DMS153 (cell line): Measurements from ENCODE around the gene PHLPP2.
"Not testable (repeated sequence)": the region's sequence is repeated elsewhere in the genome, so short reads cannot be mapped to it uniquely, and the experiment has no call there.

ENCODE experiments used
- DNase-seq: peaks from one replicate; lab custom pipeline; 2025; lab: John Stamatoyannopoulos, UW

PHLPP2 gene

GRCh38 chr16:71712501-71712900 lies 12.0 kb downstream of the PHLPP2 start:
- no peak for DNase-seq

GRCh38 chr16:71711789-71712188 lies 12.7 kb downstream of the PHLPP2 start:
- no peak for DNase-seq

DNA sequence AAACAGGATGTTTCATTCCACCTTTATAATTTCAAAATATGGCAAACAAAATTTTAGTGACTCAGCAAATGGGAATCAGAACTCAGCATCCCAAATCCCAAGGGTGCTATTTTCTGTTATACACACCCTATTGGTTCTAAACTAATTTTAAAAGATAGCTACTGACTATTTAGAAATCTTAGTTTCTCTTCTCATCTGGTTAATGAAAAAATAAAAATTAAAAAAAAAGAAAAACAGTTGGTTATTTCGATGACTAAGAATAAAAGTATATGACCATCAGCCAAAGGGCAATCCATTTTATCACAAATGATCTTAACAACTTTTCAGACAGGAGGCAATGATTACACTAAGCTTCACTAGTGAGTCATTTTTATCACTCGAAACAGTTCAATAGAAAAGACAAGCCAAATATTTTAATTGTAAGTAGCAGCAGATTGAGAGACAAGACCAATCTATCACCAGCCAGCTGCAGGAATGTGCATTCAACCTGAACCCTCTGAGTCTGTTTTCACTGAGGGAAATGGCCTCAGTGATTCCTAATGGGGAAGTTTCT lies 15.2 kb downstream of the PHLPP2 start:
- no peak for DNase-seq

GRCh38 chr16:71708696-71709095 lies 15.8 kb downstream of the PHLPP2 start:
- DNase-seq: no peak

GRCh38 chr16:71707199-71707598 lies 17.3 kb downstream of the PHLPP2 start:
- no peak for DNase-seq

DNA sequence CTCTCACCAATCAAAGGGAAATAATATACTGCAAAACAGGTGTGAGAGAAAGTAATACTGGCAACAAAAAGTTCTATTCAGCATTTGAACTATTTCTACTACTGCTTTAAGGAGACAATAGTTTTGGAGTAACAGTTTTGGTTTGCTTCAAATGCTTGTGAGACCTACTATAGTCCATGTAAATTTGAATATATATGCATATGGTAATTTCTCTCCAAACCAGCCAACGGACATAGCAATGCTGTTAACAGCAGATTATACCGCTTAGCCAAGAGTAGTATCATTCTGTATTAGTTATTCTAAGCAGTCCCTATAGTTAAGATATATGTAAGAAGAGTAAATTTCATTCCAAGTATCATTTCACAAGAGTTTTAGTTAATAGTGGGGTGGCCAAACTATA lies 18.5 kb downstream of the PHLPP2 start:
- DNase-seq: no peak

GRCh38 chr16:71703333-71703732 lies 21.2 kb downstream of the PHLPP2 start:
- DNase-seq: no peak

DNA sequence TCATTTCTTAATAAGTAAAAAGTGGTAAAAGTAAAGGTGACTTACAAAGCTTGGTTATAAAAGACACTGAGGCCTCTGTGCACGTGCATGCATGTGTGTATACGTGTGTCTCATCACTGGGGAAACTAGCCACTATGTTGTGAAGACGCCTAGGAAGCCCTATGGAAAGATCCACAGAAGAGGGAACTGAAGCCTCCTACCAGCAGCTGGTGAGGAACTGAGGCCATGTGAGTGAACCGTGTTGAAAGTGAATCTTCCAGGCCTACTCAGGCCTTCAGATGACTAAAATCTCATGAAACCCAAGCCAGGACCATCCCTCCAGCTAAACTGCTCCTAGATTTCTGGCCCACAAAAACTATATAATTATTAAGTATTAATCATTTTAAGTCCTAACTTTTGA lies 23.7 kb downstream of the PHLPP2 start:
- no peak for DNase-seq

- DNase-seq: no peak
Measured at GRCh38 chr16:71698491-71698890, 26.0 kb downstream of the PHLPP2 start.

- no peak for DNase-seq
Measured at GRCh38 chr16:71693164-71693563, 31.3 kb downstream of the PHLPP2 start.

- DNase-seq: no peak
Measured at GRCh38 chr16:71689901-71690300, 34.6 kb downstream of the PHLPP2 start.

- no peak for DNase-seq
Measured at GRCh38 chr16:71687861-71688260, 36.6 kb downstream of the PHLPP2 start.

DNA sequence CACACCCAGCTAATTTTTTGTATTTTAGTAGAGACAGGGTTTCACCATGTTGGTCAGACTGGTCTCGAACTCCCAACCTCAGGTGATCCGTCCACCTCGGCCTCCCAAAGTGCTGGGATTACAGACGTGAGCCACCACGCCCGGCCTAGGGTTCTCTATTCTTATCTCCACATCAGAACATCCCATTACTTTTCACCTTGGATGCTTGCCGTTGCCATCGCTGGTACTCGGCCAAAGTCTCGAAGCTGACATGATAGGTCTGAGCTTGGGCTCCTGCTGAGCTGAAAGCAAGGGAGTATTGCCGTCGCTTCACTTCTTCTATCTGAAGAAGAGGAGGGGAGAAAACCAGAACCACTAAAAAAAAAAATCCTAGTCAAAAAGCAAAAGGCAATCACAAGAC lies 40.2 kb downstream of the PHLPP2 start:
- DNase-seq: not testable (repeated sequence)

GRCh38 chr16:71681360-71681759 lies 43.1 kb downstream of the PHLPP2 start:
- DNase-seq: no peak

DNA sequence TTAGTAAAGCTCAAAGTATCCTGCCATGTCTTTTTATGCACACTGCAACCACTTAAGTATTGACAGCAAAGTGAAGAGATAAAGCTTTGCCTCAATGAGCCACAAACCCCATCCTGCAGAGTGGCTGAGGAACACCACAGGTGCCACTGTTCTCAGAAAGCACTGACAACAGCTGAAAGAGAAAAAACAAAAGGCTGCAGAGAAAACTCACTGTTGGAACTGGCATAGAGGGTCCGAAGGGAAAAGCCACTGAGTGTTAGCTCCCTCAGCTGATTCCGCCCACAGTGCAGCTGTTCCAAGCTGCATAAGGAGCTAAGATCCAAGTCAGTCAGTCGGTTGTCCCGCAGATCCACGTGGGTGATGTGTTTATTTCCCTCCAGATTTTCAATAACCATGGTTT lies 48.3 kb downstream of the PHLPP2 start:
- no peak for DNase-seq

DNA sequence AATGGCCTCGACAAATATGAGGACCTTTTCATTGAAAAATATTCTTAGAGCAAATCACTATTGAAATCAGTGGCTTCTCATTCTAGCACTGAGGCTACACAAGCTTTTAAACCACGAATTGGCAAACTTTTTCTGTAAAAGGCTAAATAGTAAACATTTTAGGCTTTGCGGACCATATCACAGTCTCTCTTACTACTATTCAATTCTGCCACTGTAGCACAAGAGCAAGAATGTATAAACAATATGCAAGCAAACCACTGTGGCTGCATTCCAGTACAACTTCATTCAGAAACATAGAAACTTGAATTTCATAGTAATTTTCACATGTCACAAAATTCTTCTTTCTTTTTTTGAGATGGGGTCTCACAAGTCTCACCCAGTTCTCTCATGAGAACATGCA lies 49.1 kb downstream of the PHLPP2 start:
- no peak for DNase-seq

DNA sequence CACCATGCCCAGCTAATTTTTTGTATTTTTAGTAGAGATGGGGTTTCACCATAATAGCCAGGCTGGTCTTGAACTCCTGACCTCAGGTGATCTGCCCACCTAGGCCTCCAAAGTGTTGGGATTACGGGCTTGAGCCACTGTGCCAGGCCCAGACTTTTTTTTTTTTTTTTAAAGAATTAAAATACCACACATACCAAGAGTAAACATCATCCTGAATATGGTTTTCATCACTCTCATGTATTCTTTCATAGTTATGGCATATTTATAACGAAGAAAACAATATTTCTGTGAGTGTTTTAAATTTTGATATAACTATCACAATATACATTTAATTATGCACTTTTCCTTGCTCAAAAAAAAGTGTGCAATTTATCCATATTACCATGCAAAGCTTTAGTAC lies 50.3 kb downstream of the PHLPP2 start:
- DNase-seq: no peak

DNA sequence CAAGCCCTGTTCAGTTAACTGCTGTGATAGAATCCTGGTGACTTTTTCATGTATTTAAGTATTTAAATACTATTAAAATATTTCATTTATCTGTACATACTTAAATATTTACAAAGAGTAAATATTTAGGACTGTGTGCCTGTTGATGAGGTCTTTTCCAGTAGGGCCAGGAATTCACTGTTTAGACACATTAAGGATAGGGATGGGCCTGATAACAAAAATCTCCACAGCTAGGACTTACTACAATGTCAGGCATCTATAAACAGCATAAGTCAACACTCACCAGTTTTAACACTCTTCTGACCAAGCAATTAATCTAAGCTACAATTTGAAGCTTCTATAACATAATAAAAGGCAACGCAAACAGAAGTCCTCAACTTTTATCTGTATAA lies 50.9 kb downstream of the PHLPP2 start:
- no peak for DNase-seq

GRCh38 chr16:71672803-71673581 lies 51.5 kb downstream of the PHLPP2 start:
- DNase-seq: no peak

DNA sequence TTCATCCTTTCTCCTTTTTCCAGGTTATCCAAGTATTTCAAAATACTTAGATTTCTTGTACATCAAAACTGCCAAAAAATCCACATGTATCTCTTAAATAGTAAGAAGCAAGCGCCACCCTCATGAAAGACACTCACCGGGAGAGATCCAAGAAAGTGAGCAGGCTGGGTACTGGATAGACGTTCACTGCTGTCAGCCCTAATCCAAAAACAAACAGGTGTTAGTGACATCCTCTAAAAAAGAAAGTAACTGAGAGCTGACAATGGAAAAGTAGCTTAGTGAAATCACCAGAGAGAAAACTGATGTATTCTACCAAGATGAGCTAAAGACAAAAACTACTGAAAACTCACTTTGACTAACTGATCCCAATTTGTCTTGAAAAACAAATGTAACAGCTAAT lies 52.4 kb downstream of the PHLPP2 start:
- no peak for DNase-seq

DNA sequence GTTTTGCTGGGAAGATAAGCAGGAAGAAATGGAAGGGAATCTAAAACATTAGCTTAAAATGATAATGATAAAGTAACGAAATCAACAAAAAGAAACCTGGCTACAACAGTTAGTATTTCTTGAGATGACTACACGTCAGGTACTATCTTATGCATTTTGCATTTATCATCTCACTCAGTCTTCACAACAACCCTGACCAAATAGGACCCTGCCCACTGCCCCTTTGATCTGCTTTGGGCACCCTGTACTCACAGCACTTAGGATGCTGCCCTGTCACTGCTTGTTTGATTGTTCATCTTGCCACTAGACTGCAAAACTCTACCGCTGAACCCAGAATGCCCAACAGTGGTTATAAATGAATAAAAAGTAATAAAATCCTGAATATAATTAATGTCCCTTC lies 53.3 kb downstream of the PHLPP2 start:
- DNase-seq: no peak

DNA sequence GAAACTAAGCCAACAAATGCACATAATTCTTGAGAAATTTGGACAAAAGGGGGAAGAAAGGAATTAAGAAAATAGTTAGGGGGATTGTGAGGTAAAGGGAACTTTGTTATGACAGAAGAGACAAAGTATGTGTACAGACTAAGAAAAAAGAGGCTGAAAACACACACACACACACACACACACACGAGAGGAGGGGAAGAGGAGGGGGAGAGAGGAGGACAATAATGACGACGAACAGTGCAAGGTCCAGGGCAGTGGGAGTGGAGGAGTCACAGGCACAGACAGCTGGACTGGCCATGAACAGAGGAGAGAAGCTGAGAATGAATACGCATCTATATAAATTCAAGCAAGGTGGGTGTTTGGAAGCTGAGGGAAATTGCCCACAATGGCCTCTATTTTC lies 54.0 kb downstream of the PHLPP2 start:
- no peak for DNase-seq

DNA sequence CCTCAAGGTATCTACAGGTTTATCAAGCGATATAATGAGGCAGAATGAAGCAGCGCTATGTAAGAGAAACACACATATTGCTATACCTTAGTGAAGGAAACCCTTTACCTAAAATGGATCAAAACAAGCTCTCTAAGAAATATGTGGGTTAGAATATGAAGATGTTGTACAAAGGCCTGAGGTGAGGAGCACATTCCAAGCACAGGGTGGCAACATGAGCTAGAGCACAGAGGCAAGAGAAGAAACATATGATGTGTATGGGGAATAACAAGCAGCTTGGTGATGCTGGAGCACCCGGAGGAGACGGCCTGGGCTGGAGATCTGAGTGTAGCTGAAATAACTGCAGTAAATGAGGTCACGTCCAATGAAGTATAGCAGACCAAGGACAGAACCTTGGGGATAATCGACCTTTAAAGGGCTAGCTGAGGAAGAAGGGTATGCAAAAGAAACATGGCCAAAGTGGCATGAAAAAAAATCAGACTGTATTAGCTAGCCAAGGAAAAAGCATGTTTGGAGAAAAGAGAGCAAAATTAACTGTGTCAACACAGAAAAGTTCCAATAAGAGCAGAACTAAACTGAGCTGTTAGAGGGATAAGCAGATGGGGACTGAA lies 54.5 kb downstream of the PHLPP2 start:
- DNase-seq: no peak
